ENCODE measurements around the gene SMAGP. TPM values are rescaled to one million over a fixed set of nuclear protein-coding genes. Genes with fewer than 3 reads are reported as not detected.
"Not testable (repeated sequence)": the region's sequence is repeated elsewhere in the genome, so short reads cannot be mapped to it uniquely, and the experiment has no call there.

The SMAGP gene
- total RNA-seq, 4 donors from 2014 or later, result 2.0 to 10.2 (median 4.4) TPM

- WGBS, 2 donors, result 71 to 83% methylated on average over 2 of the region's 2 CpGs
- Histone ChIP-seq H3K4me3 (no peak overlapping the region), H3K36me3 (peaks cover 0 to 8% (median 0%) of the 10 kb centered on the region in 3 donors), H3K4me1 (no peaks in the 10 kb centered on the region), H3K9me3 (no peaks in the 10 kb centered on the region), H3K27ac (no peak overlapping the region), H3K27me3 (no peaks in the 10 kb centered on the region)
- DNase-seq (ENCODE audit: low spot score in 2 of 2), result no peak
- TF ChIP-seq EP300 (IDR thresholded peaks at IDR 0.05), result no peak
- no peak for TF ChIP-seq POLR2A (IDR thresholded peaks at IDR 0.05)
- no peak for TF ChIP-seq CTCF (IDR thresholded peaks at IDR 0.05)
Observed at GRCh38 chr12:51225771-51226170, 44.4 kb downstream of the SMAGP start.

GRCh38 chr12:51225234-51225633 lies 45.0 kb downstream of the SMAGP start:
- Histone ChIP-seq H3K4me3 (no peak overlapping the region), H3K27me3 (no peaks in the 10 kb centered on the region), H3K27ac (no peak overlapping the region), H3K4me1 (no peaks in the 10 kb centered on the region), H3K36me3 (peaks cover 0 to 8% (median 0%) of the 10 kb centered on the region in 3 donors), H3K9me3 (no peaks in the 10 kb centered on the region)
- no peak for TF ChIP-seq EP300 (IDR thresholded peaks at IDR 0.05)
- no peak for TF ChIP-seq POLR2A (IDR thresholded peaks at IDR 0.05)
- no peak for TF ChIP-seq CTCF (IDR thresholded peaks at IDR 0.05)
- no peak for DNase-seq (ENCODE audit: low spot score in 2 of 2)
- 83 to 86% methylated on average over 4 of the region's 4 CpGs for WGBS, 2 donors

GRCh38 chr12:51224625-51225024 lies 45.6 kb downstream of the SMAGP start:
- Histone ChIP-seq H3K36me3 (peaks cover 0 to 8% (median 0%) of the 10 kb centered on the region in 3 donors), H3K4me3 (no peak overlapping the region), H3K9me3 (no peaks in the 10 kb centered on the region), H3K4me1 (peaks cover 0 to under 1% (median under 1%) of the 10 kb centered on the region in 4 donors), H3K27ac (no peak overlapping the region), H3K27me3 (no peaks in the 10 kb centered on the region)
- WGBS, 2 donors, result 80 to 84% methylated on average over 3 of the region's 3 CpGs
- TF ChIP-seq POLR2A (IDR thresholded peaks at IDR 0.05), result no peak
- TF ChIP-seq CTCF (IDR thresholded peaks at IDR 0.05), result no peak
- no peak for TF ChIP-seq EP300 (IDR thresholded peaks at IDR 0.05)
- no peak for DNase-seq (ENCODE audit: low spot score in 2 of 2)

GRCh38 chr12:51222461-51222860 lies 47.8 kb downstream of the SMAGP start:
- H3K4me1 ChIP-seq, result peaks cover 0 to 14% (median 13%) of the 10 kb centered on the region in 4 donors
- WGBS, 2 donors, result 25 to 31% methylated on average over 7 of the region's 7 CpGs
- H3K27ac ChIP-seq, result peak overlapping the region in 2 of 4 donors; percentile 33 to 36
- H3K27me3 ChIP-seq, result no peaks in the 10 kb centered on the region
- no peaks in the 10 kb centered on the region for H3K9me3 ChIP-seq
- TF ChIP-seq POLR2A (IDR thresholded peaks at IDR 0.05), result no peak
- no peak for TF ChIP-seq EP300 (IDR thresholded peaks at IDR 0.05)
- no peak for TF ChIP-seq CTCF (IDR thresholded peaks at IDR 0.05)
- peaks cover 0 to 8% (median 0%) of the 10 kb centered on the region in 3 donors for H3K36me3 ChIP-seq
- no peak for DNase-seq (ENCODE audit: low spot score in 2 of 2)
- peak overlapping the region in 1 of 4 donors; percentile 9 for H3K4me3 ChIP-seq

- not testable (repeated sequence) for H3K4me3 ChIP-seq; H3K36me3 ChIP-seq; H3K9me3 ChIP-seq; H3K27me3 ChIP-seq; H3K27ac ChIP-seq; DNase-seq (ENCODE audit: low spot score in 2 of 2)
- peaks cover 0 to 31% (median 17%) of the 10 kb centered on the region in 4 donors for H3K4me1 ChIP-seq
- 90 to 92% methylated on average over 12 of the region's 12 CpGs for WGBS, 2 donors
Observed at GRCh38 chr12:51219857-51220256, 50.4 kb downstream of the SMAGP start.

- no peaks in the 10 kb centered on the region for H3K27me3 ChIP-seq
- peaks cover 0 to 31% (median 17%) of the 10 kb centered on the region in 4 donors for H3K4me1 ChIP-seq
- H3K36me3 ChIP-seq, result peaks cover 0 to under 1% (median 0%) of the 10 kb centered on the region in 3 donors
- peak overlapping the region in 3 of 4 donors; percentile 94 to 99 (median 98) for H3K27ac ChIP-seq
- H3K4me3 ChIP-seq, result peak overlapping the region in 1 of 4 donors; percentile 92
- 78 to 80% methylated on average over 5 of the region's 5 CpGs for WGBS, 2 donors
- H3K9me3 ChIP-seq, result no peaks in the 10 kb centered on the region
- DNase-seq (ENCODE audit: low spot score in 2 of 2), result no peak
- no peak for TF ChIP-seq POLR2A (IDR thresholded peaks at IDR 0.05)
- no peak for TF ChIP-seq EP300 (IDR thresholded peaks at IDR 0.05)
- TF ChIP-seq CTCF (IDR thresholded peaks at IDR 0.05), result no peak
Observed at GRCh38 chr12:51219322-51219721, 50.9 kb downstream of the SMAGP start.

All from tibial nerve (tissue), 4 donors.